ENCODE data around the gene EDEM3.

DNA sequence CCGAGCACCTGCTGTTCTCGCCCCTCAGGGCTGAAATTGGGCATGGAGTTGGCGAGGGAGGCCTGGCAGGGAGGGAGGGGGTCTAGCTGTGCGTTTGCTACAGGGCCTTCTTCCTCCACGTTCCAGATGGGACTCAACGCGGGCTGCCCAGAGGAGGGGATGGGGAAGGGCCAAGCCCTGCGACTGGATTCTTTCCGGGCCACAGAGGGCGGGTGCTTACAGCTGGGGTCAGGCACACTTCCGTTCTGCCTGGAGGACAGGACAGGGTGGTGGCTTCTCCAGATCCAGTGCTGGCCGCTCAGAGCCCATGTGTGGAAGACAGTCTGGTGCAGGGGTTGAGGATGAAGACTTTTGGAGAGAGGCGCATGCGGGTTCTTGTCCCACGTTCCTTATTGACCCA lies 90.0 kb downstream of the EDEM3 start:
- TF ChIP-seq, protein P1, sequence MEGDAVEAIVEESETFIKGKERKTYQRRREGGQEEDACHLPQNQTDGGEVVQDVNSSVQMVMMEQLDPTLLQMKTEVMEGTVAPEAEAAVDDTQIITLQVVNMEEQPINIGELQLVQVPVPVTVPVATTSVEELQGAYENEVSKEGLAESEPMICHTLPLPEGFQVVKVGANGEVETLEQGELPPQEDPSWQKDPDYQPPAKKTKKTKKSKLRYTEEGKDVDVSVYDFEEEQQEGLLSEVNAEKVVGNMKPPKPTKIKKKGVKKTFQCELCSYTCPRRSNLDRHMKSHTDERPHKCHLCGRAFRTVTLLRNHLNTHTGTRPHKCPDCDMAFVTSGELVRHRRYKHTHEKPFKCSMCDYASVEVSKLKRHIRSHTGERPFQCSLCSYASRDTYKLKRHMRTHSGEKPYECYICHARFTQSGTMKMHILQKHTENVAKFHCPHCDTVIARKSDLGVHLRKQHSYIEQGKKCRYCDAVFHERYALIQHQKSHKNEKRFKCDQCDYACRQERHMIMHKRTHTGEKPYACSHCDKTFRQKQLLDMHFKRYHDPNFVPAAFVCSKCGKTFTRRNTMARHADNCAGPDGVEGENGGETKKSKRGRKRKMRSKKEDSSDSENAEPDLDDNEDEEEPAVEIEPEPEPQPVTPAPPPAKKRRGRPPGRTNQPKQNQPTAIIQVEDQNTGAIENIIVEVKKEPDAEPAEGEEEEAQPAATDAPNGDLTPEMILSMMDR (IDR thresholded peaks at IDR 0.05), result no peak
- TF ChIP-seq POLR2A (IDR thresholded peaks at IDR 0.05), result no peak

Data from heart left ventricle (tissue), 13 donors.